Measurements from ENCODE around the gene ZNF516.

DNA sequence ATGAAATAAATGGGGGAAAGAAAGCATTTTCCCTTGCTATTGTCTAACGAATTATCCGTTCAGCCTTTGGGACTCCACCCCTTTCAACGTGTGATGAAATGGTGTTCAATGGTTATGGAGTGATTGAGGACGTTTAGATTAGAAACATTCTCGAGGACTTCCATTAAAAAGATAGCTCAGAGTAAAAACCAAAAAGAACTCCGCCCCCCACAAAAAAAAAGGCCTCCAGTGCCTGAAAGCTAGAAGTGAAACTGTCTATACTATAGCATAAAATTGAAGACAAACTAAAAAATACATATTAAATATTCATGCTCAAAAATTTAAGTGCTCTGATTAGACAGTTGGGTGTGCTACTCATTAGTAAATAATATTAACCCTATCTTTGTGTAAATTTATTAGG, 3.0 kb upstream of the ZNF516 start:
- no peak for TF ChIP-seq CTCF (IDR thresholded peaks at IDR 0.05 in 2 of 3, conservative IDR thresholded peaks at IDR 0.05 in 1 of 3; ENCODE audit: control insufficient read depth in 2 of 3, extremely low read depth in 1 of 3, insufficient read depth in 1 of 3, low read depth in 3 of 3, low read length in 3 of 3)
- TF ChIP-seq CEBPB (IDR thresholded peaks at IDR 0.05; ENCODE audit: borderline replicate concordance in 1 of 2, low read depth in 2 of 2, low read length in 2 of 2), result no peak

Measured in GM12878 (cell line).